H9 (cell line): ENCODE results near the gene MAD1L1. TPM values are rescaled to one million over a fixed set of nuclear protein-coding genes. Genes with fewer than 3 reads are reported as not detected.

ENCODE experiments used
- DNase-seq: peaks from one replicate; pipeline ENCODE4 v3.0.0-alpha.2; 2017
- H2AFZ ChIP-seq: one replicate; pipeline ENCODE4 v1.6.1; 2013; ENCODE audit warnings: mild to moderate bottlenecking, low read length, control low read depth, moderate library complexity
- H2AK5ac ChIP-seq: 2 replicates; pipeline ENCODE4 v1.6.1; 2013; ENCODE audit warnings: low read length, control low read depth, mixed read lengths; ENCODE audit not compliant: insufficient read length
- H2BK120ac ChIP-seq: one replicate; pipeline ENCODE4 v1.6.1; 2013; ENCODE audit warnings: low read depth, mild to moderate bottlenecking, low read length, control low read depth, inconsistent platforms; ENCODE audit not compliant: poor library complexity, severe bottlenecking
- H2BK12ac ChIP-seq: 2 replicates; pipeline ENCODE4 v1.6.1; 2013; ENCODE audit warnings: low read length, control low read depth, mixed read lengths, low read depth; ENCODE audit not compliant: insufficient read length
- H2BK15ac ChIP-seq: 2 replicates; pipeline ENCODE4 v1.6.1; 2013; ENCODE audit warnings: low read depth, low read length, control low read depth
- H2BK20ac ChIP-seq: one replicate; pipeline ENCODE4 v1.6.1; 2013; ENCODE audit warnings: low read depth, mild to moderate bottlenecking, low read length, control low read depth, inconsistent platforms; ENCODE audit not compliant: poor library complexity, severe bottlenecking
- H2BK5ac ChIP-seq: 2 replicates; pipeline ENCODE4 v1.6.1; 2013; ENCODE audit warnings: low read length, control low read depth, mixed read lengths; ENCODE audit not compliant: insufficient read length
- H3K14ac ChIP-seq: 2 replicates; pipeline ENCODE4 v1.6.1; 2013; ENCODE audit warnings: low read length, control low read depth; ENCODE audit not compliant: insufficient read depth
- H3K18ac ChIP-seq: 2 replicates; pipeline ENCODE4 v1.6.1; 2013; ENCODE audit warnings: low read depth, mild to moderate bottlenecking, mixed read lengths, low read length, control low read depth; ENCODE audit not compliant: insufficient read length
- H3K23ac ChIP-seq: 2 replicates; pipeline ENCODE4 v1.6.1; 2013; ENCODE audit warnings: low read length, control low read depth, mixed read lengths, low read depth; ENCODE audit not compliant: insufficient read length
- H3K23me2 ChIP-seq: 2 replicates; pipeline ENCODE4 v1.6.1; 2013; ENCODE audit warnings: low read depth, mild to moderate bottlenecking, mixed read lengths, low read length, control low read depth; ENCODE audit not compliant: insufficient read length, poor library complexity, severe bottlenecking
- H3K27ac ChIP-seq: 2 replicates; pipeline ENCODE4 v1.5.1; 2013; ENCODE audit warnings: low read length, control low read depth, mixed read lengths, low read depth; ENCODE audit not compliant: insufficient read length
- H3K27me3 ChIP-seq: 2 replicates; pipeline ENCODE4 v1.6.1; 2013; ENCODE audit warnings: low read length, control low read depth, inconsistent platforms; ENCODE audit not compliant: insufficient read depth
- H3K4ac ChIP-seq: 2 replicates; pipeline ENCODE4 v1.6.1; 2013; ENCODE audit warnings: low read depth, mild to moderate bottlenecking, control low read depth, inconsistent platforms, low read length, moderate library complexity
- H3K4me1 ChIP-seq: 2 replicates; pipeline ENCODE4 v1.6.1; 2013; ENCODE audit warnings: low read length, control low read depth, inconsistent platforms; ENCODE audit not compliant: insufficient read depth
- H3K4me2 ChIP-seq: 2 replicates; pipeline ENCODE4 v1.6.1; 2013; ENCODE audit warnings: low read length, control low read depth, mixed read lengths; ENCODE audit not compliant: insufficient read length, insufficient read depth
- H3K56ac ChIP-seq: 2 replicates; pipeline ENCODE4 v1.6.1; 2013; ENCODE audit warnings: low read depth, mild to moderate bottlenecking, mixed read lengths, low read length, control low read depth; ENCODE audit not compliant: insufficient read length
- H3K79me1 ChIP-seq: 2 replicates; pipeline ENCODE4 v1.6.1; 2013; ENCODE audit warnings: low read depth, mild to moderate bottlenecking, moderate library complexity, low read length, control low read depth, inconsistent platforms; ENCODE audit not compliant: insufficient read depth, poor library complexity, severe bottlenecking
- H3K79me2 ChIP-seq: 2 replicates; pipeline ENCODE4 v1.6.1; 2013; ENCODE audit warnings: low read length, control low read depth, inconsistent platforms; ENCODE audit not compliant: insufficient read depth
- H3K9ac ChIP-seq: 2 replicates; pipeline ENCODE4 v1.6.1; 2013; ENCODE audit warnings: low read length, control low read depth, mixed read lengths; ENCODE audit not compliant: insufficient read length; ENCODE audit errors: extremely low read depth
- H3K9me3 ChIP-seq: one replicate; pipeline ENCODE4 v1.6.1; 2013; ENCODE audit warnings: low read depth, low read length, inconsistent platforms; ENCODE audit not compliant: control insufficient read depth
- H3T11ph ChIP-seq: one replicate; pipeline ENCODE4 v1.6.1; 2013; ENCODE audit warnings: mild to moderate bottlenecking, low read length, control low read depth, inconsistent platforms
- H4K20me1 ChIP-seq: one replicate; pipeline ENCODE4 v1.6.1; 2013; ENCODE audit not compliant: control insufficient read depth, insufficient read length, insufficient read depth
- H4K5ac ChIP-seq: 2 replicates; pipeline ENCODE4 v1.6.1; 2013; ENCODE audit warnings: low read depth, mild to moderate bottlenecking, mixed read lengths, low read length, control low read depth; ENCODE audit not compliant: insufficient read length
- H4K8ac ChIP-seq: replicated peaks from 2 replicates; pipeline ENCODE4 v1.6.1; 2013; ENCODE audit warnings: low read length, control low read depth, mixed read lengths, low read depth; ENCODE audit not compliant: insufficient read length
- H4K91ac ChIP-seq: 2 replicates; pipeline ENCODE4 v1.6.1; 2013; ENCODE audit warnings: low read depth, mild to moderate bottlenecking, moderate library complexity, mixed read lengths, low read length, control low read depth; ENCODE audit not compliant: insufficient read length
- H3K27ac Mint-ChIP-seq, 3 experiments: 2 replicates in 2 of 3; 3 replicates in 1 of 3; pipeline ENCODE4 v1.8.0; 2020 to 2021; ENCODE audit warnings: mixed read lengths in 3 of 3, mild to moderate bottlenecking in 1 of 3, moderate library complexity in 1 of 3
- H3K27me3 Mint-ChIP-seq: 2 replicates; pipeline ENCODE4 v1.8.0; 2021; ENCODE audit warnings: low read depth, mild to moderate bottlenecking, moderate library complexity, mixed read lengths
- H3K36me3 Mint-ChIP-seq, 3 experiments: 2 replicates in 2 of 3; 3 replicates in 1 of 3; pipeline ENCODE4 v1.8.0; 2020 to 2021; ENCODE audit warnings: low read depth in 3 of 3, mixed read lengths in 3 of 3; ENCODE audit not compliant: insufficient read depth in 1 of 3
- H3K4me1 Mint-ChIP-seq, 2 experiments: 2 replicates each; pipeline ENCODE4 v1.8.0; 2020; ENCODE audit warnings: mixed read lengths in 2 of 2
- H3K4me3 Mint-ChIP-seq, 2 experiments: 2 replicates in 1 of 2; 3 replicates in 1 of 2; pipeline ENCODE4 v1.8.0; 2020 to 2021; ENCODE audit warnings: mild to moderate bottlenecking in 2 of 2, mixed read lengths in 2 of 2, moderate library complexity in 1 of 2
- H3K9me3 Mint-ChIP-seq, 2 experiments: 2 replicates in 1 of 2; 3 replicates in 1 of 2; pipeline ENCODE4 v1.8.0; 2020; ENCODE audit warnings: mild to moderate bottlenecking in 2 of 2, mixed read lengths in 2 of 2, moderate library complexity in 1 of 2
- WGBS: extraction: QIAGEN DNeasy Blood & Tissue Kit; methylation state at CpG from one replicate; pipeline ENCODE4 v1.1.7; 2013; ENCODE audit warnings: missing lambda C conversion rate, low lambda C conversion rate, mixed read lengths; ENCODE audit not compliant: insufficient read length; ENCODE audit errors: extremely low coverage; 5-methylcytosine and 5-hydroxymethylcytosine counted together
- total RNA-seq: library from RNA; stranded (reverse); gene quantifications from 2 replicates; pipeline ENCODE4 v1.2.1, GENCODE V29; 2021
- TF ChIP-seq, protein P1 (sequence below): fragments of 200-600 bp; sonication (generic); conservative IDR thresholded peaks from 3 replicates; pipeline ENCODE4 v1.8.0; 2021; ENCODE audit warnings: antibody characterized with exemption, mild to moderate bottlenecking

The MAD1L1 gene
- total RNA-seq, 1 experiment from 2014 or later = 39.0 TPM

DNA sequence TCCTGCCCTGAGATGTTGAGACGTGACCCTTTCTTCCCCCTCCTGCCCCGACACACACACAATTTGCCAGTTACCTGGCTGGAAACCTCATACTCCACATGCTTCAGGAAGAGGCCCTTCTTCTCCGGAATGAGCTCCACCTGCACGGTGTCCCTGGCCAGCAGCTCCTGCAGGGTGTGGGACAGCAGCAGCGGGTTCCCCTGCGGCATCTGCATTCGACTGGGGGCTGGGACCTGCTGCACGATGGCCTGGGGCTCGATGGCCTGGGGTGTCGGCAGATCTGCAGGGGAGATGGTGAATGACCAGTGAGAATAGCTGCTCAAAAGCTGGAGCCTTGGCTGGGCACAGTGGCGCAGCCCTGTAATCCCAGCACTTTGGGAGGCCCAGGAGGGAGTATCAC is 45.3 kb upstream of the MAD1L1 start:
- Histone ChIP-seq H4K8ac (no peak overlapping the region), H3K27ac (no peak overlapping the region), H3K56ac (no peak overlapping the region), H3K4me1 (no peaks in the 10 kb centered on the region), H4K5ac (no peak overlapping the region), H4K20me1 (no peaks in the 10 kb centered on the region), H2BK20ac (no peak overlapping the region), H3K4me2 (no peak overlapping the region), H2BK12ac (no peak overlapping the region), H2AK5ac (no peak overlapping the region), H2AFZ (no peak overlapping the region), H3K23ac (no peak overlapping the region), H3K18ac (no peak overlapping the region), H2BK5ac (no peak overlapping the region), H3K9ac (no peak overlapping the region), H3K27me3 (no peaks in the 10 kb centered on the region), H2BK120ac (no peak overlapping the region), H3K14ac (no peak overlapping the region), H3K9me3 (no peaks in the 10 kb centered on the region), H3K79me2 (no peaks in the 10 kb centered on the region), H3K23me2 (no peaks in the 10 kb centered on the region), H4K91ac (no peak overlapping the region), H3K4ac (no peak overlapping the region), H3T11ph (no peak overlapping the region), H3K79me1 (no peaks in the 10 kb centered on the region), H2BK15ac (no peak overlapping the region)
- H3K9me3 Mint-ChIP-seq = no peaks in the 10 kb centered on the region
- DNase-seq = no peak
- H3K27ac Mint-ChIP-seq = peak overlapping the region in 2 of 3 experiments; percentile 2 to 74; a peak in 3 of 7 replicates
- H3K36me3 Mint-ChIP-seq = peaks cover 3 to 26% (median 17%) of the 10 kb centered on the region in 3 experiments; a peak in 6 of 7 replicates
- H3K4me1 Mint-ChIP-seq = peaks cover 11 to 19% of the 10 kb centered on the region in 2 experiments
- no peaks in the 10 kb centered on the region for H3K27me3 Mint-ChIP-seq
- no CpG with 5 or more reads among the region's 11 CpGs for WGBS
- H3K4me3 Mint-ChIP-seq = no peak overlapping the region
- TF ChIP-seq, protein P1, sequence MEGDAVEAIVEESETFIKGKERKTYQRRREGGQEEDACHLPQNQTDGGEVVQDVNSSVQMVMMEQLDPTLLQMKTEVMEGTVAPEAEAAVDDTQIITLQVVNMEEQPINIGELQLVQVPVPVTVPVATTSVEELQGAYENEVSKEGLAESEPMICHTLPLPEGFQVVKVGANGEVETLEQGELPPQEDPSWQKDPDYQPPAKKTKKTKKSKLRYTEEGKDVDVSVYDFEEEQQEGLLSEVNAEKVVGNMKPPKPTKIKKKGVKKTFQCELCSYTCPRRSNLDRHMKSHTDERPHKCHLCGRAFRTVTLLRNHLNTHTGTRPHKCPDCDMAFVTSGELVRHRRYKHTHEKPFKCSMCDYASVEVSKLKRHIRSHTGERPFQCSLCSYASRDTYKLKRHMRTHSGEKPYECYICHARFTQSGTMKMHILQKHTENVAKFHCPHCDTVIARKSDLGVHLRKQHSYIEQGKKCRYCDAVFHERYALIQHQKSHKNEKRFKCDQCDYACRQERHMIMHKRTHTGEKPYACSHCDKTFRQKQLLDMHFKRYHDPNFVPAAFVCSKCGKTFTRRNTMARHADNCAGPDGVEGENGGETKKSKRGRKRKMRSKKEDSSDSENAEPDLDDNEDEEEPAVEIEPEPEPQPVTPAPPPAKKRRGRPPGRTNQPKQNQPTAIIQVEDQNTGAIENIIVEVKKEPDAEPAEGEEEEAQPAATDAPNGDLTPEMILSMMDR = no peak
